Measurements from ENCODE around the gene GNB3. TPM values are rescaled to one million over a fixed set of nuclear protein-coding genes. Genes with fewer than 3 reads are reported as not detected.
"Not testable (repeated sequence)": the region's sequence is repeated elsewhere in the genome, so short reads cannot be mapped to it uniquely, and the experiment has no call there.

The GNB3 gene
- total RNA-seq, 2 donors from 2014 or later, result 0.62 to 0.72 TPM

GRCh38 chr12:6890789-6891645 is 50.3 kb downstream of the GNB3 start:
- H3K4me3 ChIP-seq, result peak overlapping the region; percentile 32
- no peaks in the 10 kb centered on the region for H3K36me3 ChIP-seq
- no peaks in the 10 kb centered on the region for H3K4me1 ChIP-seq
- H3K9ac ChIP-seq (ENCODE audit: low read depth in 2 of 2, low read length in 2 of 2), result peak overlapping the region; percentile 81 to 83
- peak; percentile 86 for TF ChIP-seq CTCF (IDR thresholded peaks at IDR 0.05)
- DNase-seq, result peak; percentile 99
- H3K27me3 ChIP-seq, result no peaks in the 10 kb centered on the region
- peak overlapping the region; percentile 89 for H3K27ac ChIP-seq
- H3K9me3 ChIP-seq, result no peaks in the 10 kb centered on the region
- intact Hi-C loops (cut with DNase I), result no loop called here

- DNase-seq, result no peak
- H3K27ac ChIP-seq, result peak overlapping the region; percentile 89
- H3K9ac ChIP-seq (ENCODE audit: low read depth in 2 of 2, low read length in 2 of 2), result peak overlapping the region; percentile 81 to 83
- no peaks in the 10 kb centered on the region for H3K4me1 ChIP-seq
- intact Hi-C loops (cut with DNase I), result no loop called here
- peak overlapping the region; percentile 32 for H3K4me3 ChIP-seq
- H3K9me3 ChIP-seq, result no peaks in the 10 kb centered on the region
- no peaks in the 10 kb centered on the region for H3K36me3 ChIP-seq
- H3K27me3 ChIP-seq, result no peaks in the 10 kb centered on the region
- no peak for TF ChIP-seq CTCF (IDR thresholded peaks at IDR 0.05)
Observed at GRCh38 chr12:6891646-6892001, 50.9 kb downstream of the GNB3 start.

- H3K9ac ChIP-seq (ENCODE audit: low read depth in 2 of 2, low read length in 2 of 2); H3K36me3 ChIP-seq; intact Hi-C loops (cut with DNase I); H3K4me1 ChIP-seq; H3K9me3 ChIP-seq; H3K27ac ChIP-seq; H3K4me3 ChIP-seq; H3K27me3 ChIP-seq; DNase-seq: not testable (repeated sequence)
Observed at GRCh38 chr12:6892683-6893082, 52.0 kb downstream of the GNB3 start.

GRCh38 chr12:6894321-6894720 is 53.6 kb downstream of the GNB3 start:
- Histone ChIP-seq H3K4me1 (peaks cover under 1% of the 10 kb centered on the region), H3K27ac (no peak overlapping the region), H3K9me3 (no peaks in the 10 kb centered on the region), H3K9ac (ENCODE audit: low read depth in 2 of 2, low read length in 2 of 2) (no peak overlapping the region), H3K4me3 (no peak overlapping the region), H3K36me3 (no peaks in the 10 kb centered on the region), H3K27me3 (no peaks in the 10 kb centered on the region)
- no peak for DNase-seq
- TF ChIP-seq CTCF (IDR thresholded peaks at IDR 0.05), result no peak
- intact Hi-C loops (cut with DNase I), result no loop called here

Other genes with a start within 250 kb of the GNB3 start
- gene CHD4, start 233.5 kb upstream of the GNB3 start, total RNA-seq, result 100 to 1,000 TPM; 153 to 199 TPM
- 10 to 100 TPM; 27.0 to 32.7 TPM for gene LPAR5, start 205.0 kb upstream of the GNB3 start, total RNA-seq
- 1 to 10 TPM; 1.6 to 1.9 TPM for gene ACRBP, start 193.5 kb upstream of the GNB3 start, total RNA-seq
- gene ING4, start 177.8 kb upstream of the GNB3 start, total RNA-seq, result 10 to 100 TPM; 20.0 to 33.8 TPM
- 10 to 100 TPM; 50.0 to 53.6 TPM for gene ZNF384, start 151.6 kb upstream of the GNB3 start, total RNA-seq
- gene PIANP, start 140.1 kb upstream of the GNB3 start, total RNA-seq, result 1 to 10 TPM in 1 of 2 donors, under 1 TPM in 1; 0.44 to 1.2 TPM
- 10 to 100 TPM; 33.3 to 47.6 TPM for gene COPS7A, start 116.9 kb upstream of the GNB3 start, total RNA-seq
- gene MLF2, start 87.8 kb upstream of the GNB3 start, total RNA-seq, result 100 to 1,000 TPM; 199 to 212 TPM
- gene PTMS, start 74.6 kb upstream of the GNB3 start, total RNA-seq, result 100 to 1,000 TPM; 169 to 182 TPM
- gene LAG3, start 68.4 kb upstream of the GNB3 start, total RNA-seq, result 1 to 10 TPM; 1.0 to 1.2 TPM
- 10 to 100 TPM in 1 of 2 donors, 1 to 10 TPM in 1; 6.2 to 13.4 TPM for gene CD4, start 51.4 kb upstream of the GNB3 start, total RNA-seq
- 1 to 10 TPM; 1.9 to 2.7 TPM for gene GPR162, start 19.1 kb upstream of the GNB3 start, total RNA-seq
- gene P3H3, start 12.5 kb upstream of the GNB3 start, total RNA-seq, result 1 to 10 TPM; 4.4 to 5.3 TPM
- 10 to 100 TPM; 11.4 to 63.7 TPM for gene CDCA3, start 10.4 kb downstream of the GNB3 start, total RNA-seq
- gene USP5, start 11.2 kb downstream of the GNB3 start, total RNA-seq, result 100 to 1,000 TPM in 1 of 2 donors, 10 to 100 TPM in 1; 82.6 to 132 TPM
- gene TPI1, start 26.6 kb downstream of the GNB3 start, total RNA-seq, result 1,000 to 10,000 TPM; 1,097 to 1,106 TPM
- 10 to 100 TPM in 1 of 2 donors, 1 to 10 TPM in 1; 8.4 to 19.8 TPM for gene SPSB2, start 32.4 kb downstream of the GNB3 start, total RNA-seq
- 1 to 10 TPM; 7.3 to 8.0 TPM for gene LRRC23, start 63.9 kb downstream of the GNB3 start, total RNA-seq
- gene ENO2, start 73.7 kb downstream of the GNB3 start, total RNA-seq, result 10 to 100 TPM in 1 of 2 donors, 1 to 10 TPM in 1; 7.6 to 15.7 TPM
- 100 to 1,000 TPM in 1 of 2 donors, 10 to 100 TPM in 1; 67.5 to 103 TPM for gene ATN1, start 87.0 kb downstream of the GNB3 start, total RNA-seq
- not detected for gene RNU7-1, start 102.9 kb downstream of the GNB3 start, total RNA-seq
- 100 to 1,000 TPM; 114 to 206 TPM for gene C12orf57, start 103.1 kb downstream of the GNB3 start, total RNA-seq
- 10 to 100 TPM; 44.8 to 48.1 TPM for gene PTPN6, start 110.4 kb downstream of the GNB3 start, total RNA-seq
- gene PHB2, start 129.7 kb downstream of the GNB3 start, total RNA-seq, result 100 to 1,000 TPM; 233 to 323 TPM
- 10 to 100 TPM; 27.2 to 62.3 TPM for gene EMG1, start 130.0 kb downstream of the GNB3 start, total RNA-seq
- gene LPCAT3, start 177.6 kb downstream of the GNB3 start, total RNA-seq, result 10 to 100 TPM; 71.8 to 77.9 TPM
- gene C1S, start 219.8 kb downstream of the GNB3 start, total RNA-seq, result 10 to 100 TPM; 35.8 to 97.2 TPM